Measurements from ENCODE around the gene AOPEP. TPM values are rescaled to one million over a fixed set of nuclear protein-coding genes. Genes with fewer than 3 reads are reported as not detected.
"Not testable (repeated sequence)": the region's sequence is repeated elsewhere in the genome, so short reads cannot be mapped to it uniquely, and the experiment has no call there.

Gene AOPEP
- total and polyA plus RNA-seq, 2 donors (not counting 3 experiments of a cell fraction or from before 2014, with no cell fraction given): 20.2 to 41.6 TPM

DNA sequence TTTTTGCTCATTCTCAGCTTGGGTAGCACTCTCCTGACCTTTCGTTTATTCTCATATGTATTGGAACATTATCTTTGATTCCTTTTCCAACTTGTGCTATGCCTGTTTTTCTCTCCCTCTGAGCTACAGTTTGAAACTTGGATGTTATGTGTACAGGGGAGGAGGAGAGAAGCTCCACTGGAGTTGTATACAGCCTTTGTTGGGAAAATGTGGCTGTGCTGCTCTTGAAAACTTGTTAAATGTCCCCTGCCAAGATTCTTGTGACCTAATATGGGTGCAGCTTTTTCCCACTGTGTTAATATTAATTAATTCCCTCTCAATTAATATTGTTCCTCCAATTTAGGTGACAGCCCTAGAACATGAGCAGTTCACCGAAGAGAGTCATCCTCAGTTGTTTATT, 235.4 kb downstream of the AOPEP start:
- no peaks in the 10 kb centered on the region for H4K20me1 ChIP-seq (replicated peaks; ENCODE audit: control insufficient read depth, extremely low read depth, insufficient read depth, low read length)
- no peak overlapping the region for H3K4me3 ChIP-seq (replicated peaks in 1 of 3; ENCODE audit: insufficient read depth in 1 of 3, low read depth in 1 of 3, low read length in 3 of 3)
- H3K4me2 ChIP-seq (ENCODE audit: insufficient read depth, low read length): no peak overlapping the region
- POLR2A ChIA-PET: no interaction called here
- H3K9ac ChIP-seq (replicated peaks; ENCODE audit: extremely low read depth, insufficient read depth, low read length): no peak overlapping the region
- H3K27me3 ChIP-seq (ENCODE audit: control insufficient read depth in 2 of 2, insufficient read depth in 2 of 2, low read length in 2 of 2): no peaks in the 10 kb centered on the region
- no TSS peak for BruUV-seq (replicated peaks)
- FAIRE-seq (no peak), DNase-seq (ENCODE audit: low read depth, low spot score) (no peak)
- no peaks in the 10 kb centered on the region for H3K9me1 ChIP-seq (replicated peaks; ENCODE audit: control insufficient read depth, extremely low read depth, insufficient read depth, low read length)
- no peaks in the 10 kb centered on the region for H3K4me1 ChIP-seq (ENCODE audit: control insufficient read depth, extremely low read depth, insufficient read depth, low read length)
- no peaks in the 10 kb centered on the region for H3K36me3 ChIP-seq (ENCODE audit: control insufficient read depth in 2 of 2, extremely low read depth in 1 of 2, insufficient read depth in 2 of 2, low read length in 2 of 2)
- H3K9me3 ChIP-seq (replicated peaks; ENCODE audit: control insufficient read depth, insufficient read depth, low read length): no peaks in the 10 kb centered on the region
- dilution Hi-C loops (cut with MboI; ENCODE audit: extremely low pct_ligation_motif_present, low sequenced_read_pairs) (no loop called here), intact Hi-C loops (cut with micrococcal nuclease) (no loop called here)
- TF ChIP-seq MAX (IDR thresholded peaks at IDR 0.05; ENCODE audit: insufficient read depth, insufficient read length) (no peak), MYC (IDR thresholded peaks at IDR 0.05; ENCODE audit: low read depth, low read length) (no peak), POLR2AphosphoS5 (IDR thresholded peaks at IDR 0.05; ENCODE audit: insufficient read depth, low read depth, low read length) (no peak), JUN (IDR thresholded peaks at IDR 0.05; ENCODE audit: borderline replicate concordance, insufficient read depth, insufficient read length, low read depth) (no peak), CTCF (IDR thresholded peaks at IDR 0.05; ENCODE audit: extremely low read depth in 1 of 2, insufficient read depth in 1 of 2, low read depth in 1 of 2, low read length in 2 of 2) (no peak), POLR2A (IDR thresholded peaks at IDR 0.05; ENCODE audit: low read depth, low read length) (no peak), EZH2 (IDR thresholded peaks at IDR 0.05; ENCODE audit: borderline replicate concordance, low read depth, low read length, severe bottlenecking) (no peak), GATA2 (IDR thresholded peaks at IDR 0.05; ENCODE audit: insufficient read depth, insufficient read length, low read depth, low read length) (no peak), FOS (IDR thresholded peaks at IDR 0.05; ENCODE audit: borderline replicate concordance, insufficient read depth, low read length) (no peak)
- H3K79me2 ChIP-seq (ENCODE audit: control insufficient read depth, insufficient read depth, low read length): no peaks in the 10 kb centered on the region
- no peak overlapping the region for H2AFZ ChIP-seq (ENCODE audit: low read depth, low read length)
- CTCF ChIA-PET: no interaction called here
- no peak overlapping the region for H3K27ac ChIP-seq (ENCODE audit: insufficient read depth, low read depth, low read length)

DNA sequence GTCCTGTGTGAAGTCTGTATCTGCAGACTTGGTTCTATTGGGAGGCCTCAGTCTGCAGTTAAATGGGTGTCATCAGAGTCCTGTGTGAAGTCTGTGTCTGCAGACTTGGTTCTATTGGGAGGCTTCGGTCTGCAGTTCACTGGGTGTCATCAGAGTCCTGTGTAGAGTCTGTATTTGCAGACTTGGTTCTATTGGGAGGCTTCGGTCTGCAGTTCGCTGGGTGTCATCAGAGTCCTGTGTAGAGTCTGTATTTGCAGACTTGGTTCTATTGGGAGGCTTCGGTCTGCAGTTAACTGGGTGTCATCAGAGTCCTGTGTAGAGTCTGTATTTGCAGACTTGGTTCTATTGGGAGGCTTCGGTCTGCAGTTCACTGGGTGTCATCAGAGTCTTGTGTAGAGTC, 239.1 kb downstream of the AOPEP start:
- H3K27me3 ChIP-seq (ENCODE audit: control insufficient read depth in 2 of 2, insufficient read depth in 2 of 2, low read length in 2 of 2); H3K27ac ChIP-seq (ENCODE audit: insufficient read depth, low read depth, low read length); DNase-seq (ENCODE audit: low read depth, low spot score); H3K79me2 ChIP-seq (ENCODE audit: control insufficient read depth, insufficient read depth, low read length); H3K4me2 ChIP-seq (ENCODE audit: insufficient read depth, low read length); H3K36me3 ChIP-seq (ENCODE audit: control insufficient read depth in 2 of 2, extremely low read depth in 1 of 2, insufficient read depth in 2 of 2, low read length in 2 of 2); intact Hi-C loops (cut with micrococcal nuclease); H3K4me1 ChIP-seq (ENCODE audit: control insufficient read depth, extremely low read depth, insufficient read depth, low read length); CTCF ChIA-PET; H3K4me3 ChIP-seq (replicated peaks in 1 of 3; ENCODE audit: insufficient read depth in 1 of 3, low read depth in 1 of 3, low read length in 3 of 3); H3K9me1 ChIP-seq (replicated peaks; ENCODE audit: control insufficient read depth, extremely low read depth, insufficient read depth, low read length); H3K9me3 ChIP-seq (replicated peaks; ENCODE audit: control insufficient read depth, insufficient read depth, low read length); FAIRE-seq; H4K20me1 ChIP-seq (replicated peaks; ENCODE audit: control insufficient read depth, extremely low read depth, insufficient read depth, low read length); H3K9ac ChIP-seq (replicated peaks; ENCODE audit: extremely low read depth, insufficient read depth, low read length); POLR2A ChIA-PET; H2AFZ ChIP-seq (ENCODE audit: low read depth, low read length); BruUV-seq (replicated peaks); dilution Hi-C loops (cut with MboI; ENCODE audit: extremely low pct_ligation_motif_present, low sequenced_read_pairs): not testable (repeated sequence)

- H3K27me3 ChIP-seq (ENCODE audit: control insufficient read depth in 2 of 2, insufficient read depth in 2 of 2, low read length in 2 of 2); FAIRE-seq; POLR2A ChIA-PET; H3K9me1 ChIP-seq (replicated peaks; ENCODE audit: control insufficient read depth, extremely low read depth, insufficient read depth, low read length); H3K4me1 ChIP-seq (ENCODE audit: control insufficient read depth, extremely low read depth, insufficient read depth, low read length); H3K36me3 ChIP-seq (ENCODE audit: control insufficient read depth in 2 of 2, extremely low read depth in 1 of 2, insufficient read depth in 2 of 2, low read length in 2 of 2); H3K9ac ChIP-seq (replicated peaks; ENCODE audit: extremely low read depth, insufficient read depth, low read length); CTCF ChIA-PET; intact Hi-C loops (cut with micrococcal nuclease); H3K27ac ChIP-seq (ENCODE audit: insufficient read depth, low read depth, low read length); H2AFZ ChIP-seq (ENCODE audit: low read depth, low read length); H3K79me2 ChIP-seq (ENCODE audit: control insufficient read depth, insufficient read depth, low read length); H3K4me3 ChIP-seq (replicated peaks in 1 of 3; ENCODE audit: insufficient read depth in 1 of 3, low read depth in 1 of 3, low read length in 3 of 3); BruUV-seq (replicated peaks); H4K20me1 ChIP-seq (replicated peaks; ENCODE audit: control insufficient read depth, extremely low read depth, insufficient read depth, low read length); H3K9me3 ChIP-seq (replicated peaks; ENCODE audit: control insufficient read depth, insufficient read depth, low read length); H3K4me2 ChIP-seq (ENCODE audit: insufficient read depth, low read length); dilution Hi-C loops (cut with MboI; ENCODE audit: extremely low pct_ligation_motif_present, low sequenced_read_pairs); DNase-seq (ENCODE audit: low read depth, low spot score): not testable (repeated sequence)
Observed at GRCh38 chr9:94966046-94966445, 239.5 kb downstream of the AOPEP start.

All from endothelial cell of umbilical vein (primary cell).